BJ (cell line): ENCODE results near the gene COG5. TPM values are rescaled to one million over a fixed set of nuclear protein-coding genes. Genes with fewer than 3 reads are reported as not detected.
"Not testable (repeated sequence)": the region's sequence is repeated elsewhere in the genome, so short reads cannot be mapped to it uniquely, and the experiment has no call there.

ENCODE experiments used
- CTCF ChIA-PET: fragments of 350-600 bp; formaldehyde crosslinking; extraction: SDS; loops from one replicate; lab custom pipeline; 2021; ENCODE audit warnings: antibody characterized with exemption, inconsistent platforms; lab: Yijun Ruan, JAX
- POLR2A ChIA-PET: fragments of 300-600 bp; sonication (Branson Sonifier 250); formaldehyde crosslinking; extraction: SDS; loops from one replicate; lab custom pipeline; 2021; ENCODE audit warnings: antibody characterized with exemption; lab: Charles Lee
- DNase-seq: peaks from one replicate; pipeline ENCODE4 v3.0.0-alpha.2; 2011; ENCODE audit warnings: low read depth
- H3K27me3 ChIP-seq: 2 replicates; pipeline ENCODE4 v1.6.0; 2011; ENCODE audit warnings: low read length; ENCODE audit not compliant: control insufficient read depth, insufficient read depth
- H3K36me3 ChIP-seq: 2 replicates; pipeline ENCODE4 v1.5.1; 2011; ENCODE audit warnings: low read length; ENCODE audit not compliant: control insufficient read depth, insufficient read depth
- H3K4me3 ChIP-seq: 2 replicates; pipeline ENCODE4 v1.5.1; 2011; ENCODE audit warnings: low read depth, mild to moderate bottlenecking, control low read depth, low read length
- polyA plus RNA-seq: library from polyadenylated mRNA; depleted of rRNA; stranded (reverse); fragments of >200 nt; gene quantifications from 2 replicates; pipeline ENCODE4 v1.2.3, GENCODE V29; 2011
- TF ChIP-seq, protein P1 (sequence below): IDR thresholded peaks from 2 replicates; pipeline ENCODE4 v1.5.1; 2011; ENCODE audit warnings: low read depth, mild to moderate bottlenecking, control low read depth, inconsistent platforms, low read length, moderate library complexity; ENCODE audit not compliant: insufficient read depth

COG5 gene
- polyA plus RNA-seq, 1 experiment, result 20.5 TPM

- Histone ChIP-seq H3K36me3 (peaks cover 1% of the 10 kb centered on the region), H3K4me3 (no peak overlapping the region), H3K27me3 (no peaks in the 10 kb centered on the region)
- ChIA-PET POLR2A (no interaction called here), CTCF (no interaction called here)
- no peak for DNase-seq
- TF ChIP-seq, protein P1, sequence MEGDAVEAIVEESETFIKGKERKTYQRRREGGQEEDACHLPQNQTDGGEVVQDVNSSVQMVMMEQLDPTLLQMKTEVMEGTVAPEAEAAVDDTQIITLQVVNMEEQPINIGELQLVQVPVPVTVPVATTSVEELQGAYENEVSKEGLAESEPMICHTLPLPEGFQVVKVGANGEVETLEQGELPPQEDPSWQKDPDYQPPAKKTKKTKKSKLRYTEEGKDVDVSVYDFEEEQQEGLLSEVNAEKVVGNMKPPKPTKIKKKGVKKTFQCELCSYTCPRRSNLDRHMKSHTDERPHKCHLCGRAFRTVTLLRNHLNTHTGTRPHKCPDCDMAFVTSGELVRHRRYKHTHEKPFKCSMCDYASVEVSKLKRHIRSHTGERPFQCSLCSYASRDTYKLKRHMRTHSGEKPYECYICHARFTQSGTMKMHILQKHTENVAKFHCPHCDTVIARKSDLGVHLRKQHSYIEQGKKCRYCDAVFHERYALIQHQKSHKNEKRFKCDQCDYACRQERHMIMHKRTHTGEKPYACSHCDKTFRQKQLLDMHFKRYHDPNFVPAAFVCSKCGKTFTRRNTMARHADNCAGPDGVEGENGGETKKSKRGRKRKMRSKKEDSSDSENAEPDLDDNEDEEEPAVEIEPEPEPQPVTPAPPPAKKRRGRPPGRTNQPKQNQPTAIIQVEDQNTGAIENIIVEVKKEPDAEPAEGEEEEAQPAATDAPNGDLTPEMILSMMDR, result no peak
These were observed 18.7 kb downstream of the COG5 start for GRCh38 chr7:107544848-107545591.

- TF ChIP-seq, protein P1, result no peak
- H3K36me3 ChIP-seq, result peaks cover 1% of the 10 kb centered on the region
- no peak overlapping the region for H3K4me3 ChIP-seq
- DNase-seq, result no peak
- CTCF ChIA-PET, result interaction anchor here (0.6 kb wide), 1 partner anchor 13 kb away, joined by 3 read pairs; no protein-coding TSS in a partner anchor
- H3K27me3 ChIP-seq, result no peaks in the 10 kb centered on the region
- POLR2A ChIA-PET, result no interaction called here
These were observed 20.3 kb downstream of the COG5 start for GRCh38 chr7:107543338-107543993.

DNA sequence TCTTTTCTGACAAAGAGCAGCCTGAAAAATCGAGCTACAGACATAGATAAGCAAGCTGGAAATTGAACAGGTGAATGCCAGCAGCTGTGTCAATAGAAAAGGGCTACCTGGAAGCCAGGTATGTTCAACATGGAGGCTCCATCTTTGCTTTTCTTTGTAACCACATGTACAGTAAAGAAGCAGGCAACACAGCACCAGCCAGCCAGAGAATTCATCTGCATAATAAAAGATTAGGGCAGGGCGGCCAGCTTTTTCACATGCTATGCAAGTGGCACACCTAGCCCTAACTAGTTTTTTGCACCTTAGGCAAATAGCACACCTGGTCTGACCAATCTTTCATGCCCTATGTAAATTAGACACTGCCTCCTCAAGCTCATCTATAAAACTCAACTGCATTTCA is 25.7 kb downstream of the COG5 start:
- CTCF ChIA-PET, result no interaction called here
- Histone ChIP-seq H3K4me3 (no peak overlapping the region), H3K36me3 (no peaks in the 10 kb centered on the region), H3K27me3 (no peaks in the 10 kb centered on the region)
- TF ChIP-seq, protein P1, result no peak
- no peak for DNase-seq
- POLR2A ChIA-PET, result no interaction called here

DNA sequence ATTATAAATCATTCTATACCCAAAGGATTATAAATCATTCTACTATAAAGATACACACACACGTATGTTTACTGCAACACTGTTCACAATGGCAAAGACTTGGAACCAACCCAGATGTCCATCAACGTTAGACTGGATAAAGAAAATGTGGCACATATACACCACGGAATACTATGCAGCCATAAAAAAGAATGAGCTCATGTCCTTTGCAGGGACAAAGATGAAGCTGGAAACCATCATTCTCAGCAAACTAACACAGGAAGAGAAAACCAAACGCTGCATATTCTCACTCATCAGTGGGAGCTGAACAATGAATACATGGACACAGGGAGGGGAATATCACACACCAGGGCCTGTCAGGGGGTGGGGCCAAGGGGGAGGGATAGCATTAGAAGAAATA is 26.5 kb downstream of the COG5 start:
- H3K4me3 ChIP-seq, POLR2A ChIA-PET, DNase-seq, H3K36me3 ChIP-seq, CTCF ChIA-PET, H3K27me3 ChIP-seq: not testable (repeated sequence)

GRCh38 chr7:107534139-107534538 is 29.6 kb downstream of the COG5 start:
- CTCF ChIA-PET, result interaction anchor here (1.0 kb wide), 1 partner anchor 70 kb away, joined by 3 read pairs; no protein-coding TSS in a partner anchor
- POLR2A ChIA-PET, result no interaction called here
- no peak overlapping the region for H3K4me3 ChIP-seq
- H3K27me3 ChIP-seq, result no peaks in the 10 kb centered on the region
- TF ChIP-seq, protein P1, result no peak
- H3K36me3 ChIP-seq, result no peaks in the 10 kb centered on the region
- DNase-seq, result no peak
